Spleen (tissue), 7 donors: ENCODE data around the gene ALKBH1.

Experiments used
- POLR2A ChIP-seq, 3 donors: fragments of 450-650 bp; IDR thresholded peaks; one replicate each; pipeline ENCODE4 v1.5.1; 2017; ENCODE audit warnings: antibody characterized with exemption in 3 of 3, mild to moderate bottlenecking in 1 of 3
- TF ChIP-seq, protein P1 (sequence below), 11 experiments: fragments of 200-600 bp in 7 of 11; fragments of 450-650 bp in 4 of 11; sonication (generic) in 4 of 11; IDR thresholded peaks in 8 of 11; conservative IDR thresholded peaks in 3 of 11; 1 replicate in 7 of 11; 2 replicates in 4 of 11; pipeline versions ENCODE4 v1.4.0 to v1.8.0; 2016 to 2021; ENCODE audit warnings: antibody characterized with exemption in 11 of 11, inconsistent platforms in 4 of 11, mild to moderate bottlenecking in 1 of 11
- donor health status: DM: no; HTN: no; CAD: no; lungs with moderate emphysema.
- donor health status: DM: no; HTN: no; CAD: no.
- donor health status: DM: no; HTN: no; CAD: no.

DNA sequence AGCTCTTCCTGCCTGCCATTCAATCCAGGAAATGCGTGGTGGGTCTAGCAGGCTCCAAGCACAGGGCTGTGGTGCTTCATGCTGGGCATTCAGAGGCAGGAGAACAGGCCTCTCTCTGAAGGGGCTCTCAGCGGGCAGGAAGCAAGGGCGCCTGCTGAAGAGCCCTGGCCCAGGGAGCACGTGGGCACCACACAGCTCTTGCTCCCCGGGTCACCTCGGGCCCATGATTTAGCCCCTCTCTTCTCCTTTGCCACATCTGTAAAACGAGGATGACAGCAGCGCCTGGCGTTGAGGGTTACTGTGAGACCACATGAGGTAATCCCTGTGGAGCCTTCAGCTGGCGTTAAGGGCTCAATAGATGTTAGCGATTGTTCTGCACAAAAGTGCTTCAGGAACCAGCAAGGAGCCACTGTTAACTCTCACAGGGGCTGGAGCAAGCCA lies 53.8 kb downstream of the ALKBH1 start:
- TF ChIP-seq, protein P1, sequence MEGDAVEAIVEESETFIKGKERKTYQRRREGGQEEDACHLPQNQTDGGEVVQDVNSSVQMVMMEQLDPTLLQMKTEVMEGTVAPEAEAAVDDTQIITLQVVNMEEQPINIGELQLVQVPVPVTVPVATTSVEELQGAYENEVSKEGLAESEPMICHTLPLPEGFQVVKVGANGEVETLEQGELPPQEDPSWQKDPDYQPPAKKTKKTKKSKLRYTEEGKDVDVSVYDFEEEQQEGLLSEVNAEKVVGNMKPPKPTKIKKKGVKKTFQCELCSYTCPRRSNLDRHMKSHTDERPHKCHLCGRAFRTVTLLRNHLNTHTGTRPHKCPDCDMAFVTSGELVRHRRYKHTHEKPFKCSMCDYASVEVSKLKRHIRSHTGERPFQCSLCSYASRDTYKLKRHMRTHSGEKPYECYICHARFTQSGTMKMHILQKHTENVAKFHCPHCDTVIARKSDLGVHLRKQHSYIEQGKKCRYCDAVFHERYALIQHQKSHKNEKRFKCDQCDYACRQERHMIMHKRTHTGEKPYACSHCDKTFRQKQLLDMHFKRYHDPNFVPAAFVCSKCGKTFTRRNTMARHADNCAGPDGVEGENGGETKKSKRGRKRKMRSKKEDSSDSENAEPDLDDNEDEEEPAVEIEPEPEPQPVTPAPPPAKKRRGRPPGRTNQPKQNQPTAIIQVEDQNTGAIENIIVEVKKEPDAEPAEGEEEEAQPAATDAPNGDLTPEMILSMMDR (IDR thresholded peaks at IDR 0.05 in 8 of 11, conservative IDR thresholded peaks at IDR 0.05 in 3 of 11): no peak
- no peak for TF ChIP-seq POLR2A (IDR thresholded peaks at IDR 0.05)
